Mesenchymal stem cell (in vitro differentiated cells and primary cell): ENCODE measurements around the gene MICAL2.

Source experiments
- DNase-seq: peaks from one replicate; pipeline ENCODE4 v3.0.0-alpha.2; 2013
- H2AFZ ChIP-seq: one replicate; pipeline ENCODE4 v1.6.1; 2013; ENCODE audit warnings: low read depth, mild to moderate bottlenecking, control low read depth, inconsistent platforms, low read length, moderate library complexity
- H2AK5ac ChIP-seq: 2 replicates; pipeline ENCODE4 v1.6.1; 2013; ENCODE audit warnings: low read length, moderate library complexity, mild to moderate bottlenecking, inconsistent platforms; ENCODE audit not compliant: severe bottlenecking
- H2BK120ac ChIP-seq: one replicate; pipeline ENCODE4 v1.6.1; 2013; ENCODE audit warnings: low read depth, mild to moderate bottlenecking, inconsistent platforms, low read length, moderate library complexity
- H2BK12ac ChIP-seq, 2 experiments: one replicate each; pipeline ENCODE4 v1.6.1; 2013; ENCODE audit warnings: inconsistent platforms in 2 of 2, low read length in 2 of 2, mild to moderate bottlenecking in 2 of 2, moderate library complexity in 2 of 2, control low read depth in 1 of 2
- H2BK15ac ChIP-seq: one replicate; pipeline ENCODE4 v1.6.1; 2013; ENCODE audit warnings: mild to moderate bottlenecking, low read depth, inconsistent platforms; ENCODE audit not compliant: poor library complexity, severe bottlenecking
- H2BK5ac ChIP-seq: 2 replicates; pipeline ENCODE4 v1.6.1; 2013; ENCODE audit warnings: low read depth, mild to moderate bottlenecking, low read length, control low read depth, inconsistent platforms; ENCODE audit not compliant: poor library complexity, severe bottlenecking
- H3K14ac ChIP-seq, 2 experiments: one replicate each; pipeline ENCODE4 v1.6.1; 2013; ENCODE audit warnings: inconsistent platforms in 2 of 2, low read length in 2 of 2, control low read depth in 1 of 2, mild to moderate bottlenecking in 1 of 2, moderate library complexity in 1 of 2
- H3K18ac ChIP-seq, 2 experiments: one replicate each; pipeline ENCODE4 v1.6.1; 2013; ENCODE audit warnings: inconsistent platforms in 2 of 2, low read length in 2 of 2, control low read depth in 1 of 2, low read depth in 1 of 2, mild to moderate bottlenecking in 1 of 2
- H3K23ac ChIP-seq, 2 experiments: one replicate each; pipeline ENCODE4 v1.6.1; 2013; ENCODE audit warnings: inconsistent platforms in 2 of 2, low read length in 2 of 2, mild to moderate bottlenecking in 2 of 2, moderate library complexity in 2 of 2, control low read depth in 1 of 2
- H3K27ac ChIP-seq: 2 replicates; pipeline ENCODE4 v1.5.1; 2013; ENCODE audit warnings: mild to moderate bottlenecking, moderate library complexity, low read length, control low read depth, inconsistent platforms; ENCODE audit not compliant: poor library complexity, severe bottlenecking
- H3K27me3 ChIP-seq, 2 experiments: 2 replicates each; pipeline versions ENCODE4 v1.6.1 to v1.7.0; 2013; ENCODE audit warnings: low read length in 2 of 2, mild to moderate bottlenecking in 2 of 2, moderate library complexity in 2 of 2, control low read depth in 1 of 2, inconsistent platforms in 1 of 2; ENCODE audit not compliant: control insufficient read depth in 1 of 2, insufficient read depth in 1 of 2
- H3K36me3 ChIP-seq, 2 experiments: 2 replicates each; pipeline versions ENCODE4 v1.6.1 to v1.7.0; 2013; ENCODE audit warnings: low read length in 2 of 2, control low read depth in 1 of 2, inconsistent platforms in 1 of 2, low read depth in 1 of 2, mild to moderate bottlenecking in 1 of 2; ENCODE audit not compliant: insufficient read depth in 2 of 2, control insufficient read depth in 1 of 2
- H3K4ac ChIP-seq, 2 experiments: one replicate each; pipeline ENCODE4 v1.6.1; 2013; ENCODE audit warnings: inconsistent platforms in 2 of 2, low read length in 2 of 2, mild to moderate bottlenecking in 2 of 2, moderate library complexity in 2 of 2, control low read depth in 1 of 2, low read depth in 1 of 2
- H3K4me1 ChIP-seq: 2 replicates; pipeline ENCODE4 v1.6.1; 2013; ENCODE audit warnings: low read depth, low read length, control low read depth; ENCODE audit not compliant: control insufficient read depth, insufficient read depth
- H3K4me2 ChIP-seq: 2 replicates; pipeline ENCODE4 v1.6.1; 2013; ENCODE audit warnings: low read length, mild to moderate bottlenecking, inconsistent platforms; ENCODE audit not compliant: poor library complexity, severe bottlenecking
- H3K4me3 ChIP-seq, 2 experiments: 2 replicates each; pipeline versions ENCODE4 v1.5.1 to v1.7.0; 2013; ENCODE audit warnings: low read length in 2 of 2, mild to moderate bottlenecking in 2 of 2, control low read depth in 1 of 2, low read depth in 1 of 2; ENCODE audit not compliant: insufficient read depth in 1 of 2
- H3K79me1 ChIP-seq: replicated peaks from 2 replicates; pipeline ENCODE4 v1.6.1; 2013; ENCODE audit warnings: mild to moderate bottlenecking, control low read depth, low read length, inconsistent platforms; ENCODE audit not compliant: poor library complexity, severe bottlenecking
- H3K9ac ChIP-seq: 2 replicates; pipeline ENCODE4 v1.7.0; 2013; ENCODE audit warnings: mild to moderate bottlenecking, low read length, moderate library complexity
- H3K9me3 ChIP-seq: 2 replicates; pipeline ENCODE4 v1.7.0; 2013; ENCODE audit warnings: mild to moderate bottlenecking, low read length; ENCODE audit not compliant: control insufficient read depth
- H4K8ac ChIP-seq: one replicate; pipeline ENCODE4 v1.6.1; 2013; ENCODE audit warnings: inconsistent platforms, mild to moderate bottlenecking, low read length, moderate library complexity
- H4K91ac ChIP-seq: one replicate; pipeline ENCODE4 v1.6.1; 2013; ENCODE audit warnings: mild to moderate bottlenecking, low read length, inconsistent platforms
- WGBS: methylation state at CpG from one replicate; pipeline ENCODE4 v1.1.7; 2013; ENCODE audit warnings: mixed read lengths; 5-methylcytosine and 5-hydroxymethylcytosine counted together

Gene MICAL2

GRCh38 chr11:12090761-12091258 lies 19.6 kb upstream of the MICAL2 start:
- Histone ChIP-seq H4K8ac (no peak overlapping the region), H3K23ac (no peak overlapping the region), H2BK12ac (peak overlapping the region in 1 of 2 experiments; percentile 31), H3K18ac (peak overlapping the region; percentile 3 to 33), H2BK5ac (no peak overlapping the region), H3K9me3 (no peaks in the 10 kb centered on the region), H2BK120ac (peak overlapping the region; percentile 27), H2BK15ac (no peak overlapping the region), H2AFZ (no peak overlapping the region), H3K27ac (no peak overlapping the region), H3K14ac (no peak overlapping the region), H3K36me3 (no peaks in the 10 kb centered on the region), H3K4me3 (no peak overlapping the region), H2AK5ac (no peak overlapping the region), H3K4me1 (peaks cover 34% of the 10 kb centered on the region), H3K4ac (no peak overlapping the region), H4K91ac (peak overlapping the region; percentile 70), H3K27me3 (no peaks in the 10 kb centered on the region), H3K4me2 (no peak overlapping the region), H3K79me1 (no peaks in the 10 kb centered on the region), H3K9ac (no peak overlapping the region)
- WGBS, result 96% methylated on average over 4 of the region's 4 CpGs
- no peak for DNase-seq

GRCh38 chr11:12091956-12092558 lies 18.3 kb upstream of the MICAL2 start:
- Histone ChIP-seq H3K27ac (peak overlapping the region; percentile 17), H3K9me3 (no peaks in the 10 kb centered on the region), H3K4me1 (peaks cover 25% of the 10 kb centered on the region), H2AFZ (no peak overlapping the region), H2BK12ac (no peak overlapping the region), H2BK15ac (no peak overlapping the region), H3K9ac (no peak overlapping the region), H3K36me3 (no peaks in the 10 kb centered on the region), H2BK5ac (no peak overlapping the region), H3K14ac (no peak overlapping the region), H3K27me3 (no peaks in the 10 kb centered on the region), H2BK120ac (no peak overlapping the region), H3K4me2 (no peak overlapping the region), H3K4me3 (no peak overlapping the region), H3K79me1 (no peaks in the 10 kb centered on the region), H4K91ac (no peak overlapping the region), H3K18ac (no peak overlapping the region), H4K8ac (no peak overlapping the region), H2AK5ac (no peak overlapping the region), H3K4ac (no peak overlapping the region), H3K23ac (no peak overlapping the region)
- no peak for DNase-seq
- WGBS, result 98% methylated on average over 4 of the region's 4 CpGs

- H2BK15ac ChIP-seq, result no peak overlapping the region
- no peak overlapping the region for H3K23ac ChIP-seq
- no peaks in the 10 kb centered on the region for H3K27me3 ChIP-seq
- DNase-seq, result no peak
- H3K9ac ChIP-seq, result no peak overlapping the region
- H3K27ac ChIP-seq, result peak overlapping the region; percentile 17
- H3K4ac ChIP-seq, result no peak overlapping the region
- no peak overlapping the region for H2AFZ ChIP-seq
- no peak overlapping the region for H2BK120ac ChIP-seq
- H3K4me2 ChIP-seq, result no peak overlapping the region
- no peak overlapping the region for H2BK12ac ChIP-seq
- WGBS, result 81% methylated on average over 4 of the region's 6 CpGs
- no peaks in the 10 kb centered on the region for H3K9me3 ChIP-seq
- no peaks in the 10 kb centered on the region for H3K79me1 ChIP-seq
- no peak overlapping the region for H4K8ac ChIP-seq
- no peak overlapping the region for H3K4me3 ChIP-seq
- no peaks in the 10 kb centered on the region for H3K36me3 ChIP-seq
- peak overlapping the region in 1 of 2 experiments; percentile 12 for H3K18ac ChIP-seq
- peak overlapping the region; percentile 62 for H2AK5ac ChIP-seq
- H3K4me1 ChIP-seq, result peaks cover 21% of the 10 kb centered on the region
- no peak overlapping the region for H4K91ac ChIP-seq
- no peak overlapping the region for H3K14ac ChIP-seq
- H2BK5ac ChIP-seq, result no peak overlapping the region
Observed at GRCh38 chr11:12092714-12093113, 17.7 kb upstream of the MICAL2 start.

GRCh38 chr11:12094872-12095800 lies 15.3 kb upstream of the MICAL2 start:
- Histone ChIP-seq H2BK5ac (no peak overlapping the region), H3K14ac (no peak overlapping the region), H3K4me3 (no peak overlapping the region), H3K27me3 (no peaks in the 10 kb centered on the region), H2BK12ac (no peak overlapping the region), H3K18ac (no peak overlapping the region), H2AFZ (no peak overlapping the region), H4K8ac (no peak overlapping the region), H2AK5ac (no peak overlapping the region), H3K4me1 (peaks cover 10% of the 10 kb centered on the region), H2BK120ac (no peak overlapping the region), H3K4ac (no peak overlapping the region), H3K4me2 (no peak overlapping the region), H3K27ac (no peak overlapping the region), H3K9me3 (no peaks in the 10 kb centered on the region), H2BK15ac (no peak overlapping the region), H3K9ac (no peak overlapping the region), H3K36me3 (no peaks in the 10 kb centered on the region), H4K91ac (no peak overlapping the region), H3K23ac (no peak overlapping the region), H3K79me1 (no peaks in the 10 kb centered on the region)
- 82% methylated on average over 11 of the region's 11 CpGs for WGBS
- DNase-seq, result no peak
